Stimulated activated CD4-positive, alpha-beta T cell treated with anti-CD3 and anti-CD28 coated beads, Interleukin-15, amount 100 ng/mL, for 1 hour (primary cell): Measurements from ENCODE around the gene ZNF700.
A peak's percentile ranks its signal among the peaks of the same experiment; 100 is the strongest.
"Not testable (repeated sequence)": the region's sequence is repeated elsewhere in the genome, so short reads cannot be mapped to it uniquely, and the experiment has no call there.

ENCODE experiments used
- DNase-seq, 2 donors: peaks; one replicate each; pipeline ENCODE4 v3.0.0-alpha.2; 2020; ENCODE audit warnings: low read depth in 1 of 2, low spot score in 1 of 2

Gene ZNF700

GRCh38 chr19:11987405-11988281, 62.7 kb downstream of the ZNF700 start:
- peak; percentile 80 to 88 for DNase-seq

- no peak for DNase-seq
These were observed 64.2 kb downstream of the ZNF700 start for GRCh38 chr19:11989112-11989456.

- not testable (repeated sequence) for DNase-seq
These were observed 67.0 kb downstream of the ZNF700 start for GRCh38 chr19:11991921-11992320.

- no peak for DNase-seq
These were observed 70.3 kb downstream of the ZNF700 start for GRCh38 chr19:11995174-11995573.
